Eye (tissue), 1 donor: ENCODE results near the gene PELO.
"Not testable (repeated sequence)": the region's sequence is repeated elsewhere in the genome, so short reads cannot be mapped to it uniquely, and the experiment has no call there.

Experiments
- DNase-seq: peaks from one replicate; pipeline ENCODE4 v3.0.0-alpha.2; 2015

Gene PELO

DNA sequence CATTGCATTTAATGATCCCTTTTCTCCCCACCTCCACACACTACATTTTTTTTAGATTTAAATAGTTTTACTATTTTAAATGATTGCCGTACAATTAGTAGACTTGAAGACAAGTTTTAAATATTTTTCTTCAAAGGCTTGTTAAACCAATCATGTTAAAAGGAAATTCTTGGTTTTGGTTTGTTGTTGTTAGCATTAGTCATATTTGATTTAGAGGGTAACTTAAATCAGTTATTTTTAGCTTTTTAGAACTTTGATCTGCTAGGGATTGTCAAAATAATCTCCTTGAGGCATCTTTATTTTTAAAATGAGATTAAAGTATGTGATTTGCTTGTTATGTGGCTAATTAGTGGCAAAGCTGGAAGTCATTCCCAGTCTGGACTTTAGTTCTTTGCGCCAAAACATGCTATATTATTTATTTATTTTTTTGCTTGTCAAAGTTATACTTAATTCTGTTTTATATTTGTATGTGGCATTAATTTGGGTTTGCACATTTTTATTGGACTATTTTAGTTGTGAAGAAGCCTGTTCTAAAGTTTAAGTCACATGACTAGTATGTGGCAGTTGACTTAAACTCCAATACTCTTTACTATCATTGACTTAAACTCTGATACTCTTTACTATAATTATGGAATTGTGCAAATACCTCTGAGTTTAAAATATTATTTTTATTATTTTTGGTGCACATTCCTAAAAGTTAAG, 14.7 kb downstream of the PELO start:
- no peak for DNase-seq

DNA sequence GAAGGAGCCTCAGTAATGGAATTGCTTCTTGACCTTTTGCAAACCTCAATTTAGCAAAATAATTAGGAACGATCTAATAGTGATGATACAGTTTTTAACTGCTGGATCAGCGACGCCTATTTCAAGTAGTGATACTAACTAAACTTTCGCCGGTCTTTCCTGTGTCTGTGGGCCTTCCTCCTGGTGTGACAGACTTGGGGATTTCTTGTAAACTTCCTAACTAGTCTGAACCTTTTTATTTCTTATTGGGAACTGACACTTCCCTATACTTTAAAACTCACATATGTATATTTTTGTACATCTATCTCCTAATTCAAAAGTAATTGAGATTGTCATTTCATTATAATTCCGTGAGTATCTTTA, 15.2 kb downstream of the PELO start:
- no peak for DNase-seq

DNA sequence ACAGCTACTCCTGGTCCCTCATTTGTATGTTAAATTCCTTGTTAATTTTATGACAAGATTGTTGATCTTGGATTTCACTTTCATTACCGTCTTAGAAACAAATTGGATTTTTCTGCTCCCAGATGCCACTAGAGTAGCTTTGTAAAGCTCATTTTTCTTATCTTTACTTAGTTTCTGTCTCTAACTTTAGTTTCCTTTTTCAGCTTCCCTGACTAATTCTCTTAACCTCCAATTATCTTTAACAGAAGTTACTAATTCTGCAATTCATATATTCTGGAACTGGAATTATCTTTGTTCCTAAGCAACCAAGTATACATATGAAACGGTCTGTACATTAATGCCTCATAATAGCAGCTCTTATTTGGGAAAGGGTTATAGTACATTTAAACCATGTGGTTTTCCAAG, 16.7 kb downstream of the PELO start:
- DNase-seq = no peak

DNA sequence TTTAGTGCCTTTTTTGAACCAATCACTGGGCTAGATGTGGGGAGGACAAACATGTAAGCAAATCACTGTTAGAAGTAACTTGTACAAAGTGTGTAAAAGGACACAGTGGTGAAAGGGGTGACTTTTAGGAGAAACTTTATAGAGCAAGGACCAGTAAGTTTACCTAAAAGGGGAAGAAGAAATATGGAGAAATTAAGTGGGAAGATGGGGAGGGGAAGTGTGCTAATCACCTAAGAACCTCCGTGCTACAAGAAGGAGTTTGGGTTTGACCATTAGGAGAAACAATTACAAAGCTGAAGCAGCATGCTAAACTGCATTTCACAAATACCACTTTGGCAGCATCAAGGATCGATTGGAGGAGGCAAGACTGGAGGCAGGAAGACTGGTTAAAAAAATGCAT, 17.3 kb downstream of the PELO start:
- DNase-seq = no peak

DNA sequence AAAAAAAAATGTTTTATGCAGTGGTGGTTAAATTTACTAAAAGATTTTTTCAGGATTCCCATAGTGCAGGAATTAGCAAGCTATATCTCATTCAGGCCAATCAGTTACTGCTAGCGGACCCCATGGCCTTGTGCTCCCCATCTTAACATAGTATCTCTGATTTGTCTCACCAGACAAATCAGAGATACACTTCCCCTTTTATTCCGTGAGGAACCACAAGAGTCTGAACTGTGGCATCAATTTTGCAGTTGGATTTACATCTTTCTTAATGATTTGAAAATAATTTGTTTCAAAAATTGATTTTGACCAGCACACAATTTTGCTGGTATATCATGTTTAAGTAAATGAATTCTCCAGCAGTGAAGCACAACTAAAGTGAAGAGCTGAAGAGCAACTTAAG, 17.9 kb downstream of the PELO start:
- DNase-seq = no peak

DNA sequence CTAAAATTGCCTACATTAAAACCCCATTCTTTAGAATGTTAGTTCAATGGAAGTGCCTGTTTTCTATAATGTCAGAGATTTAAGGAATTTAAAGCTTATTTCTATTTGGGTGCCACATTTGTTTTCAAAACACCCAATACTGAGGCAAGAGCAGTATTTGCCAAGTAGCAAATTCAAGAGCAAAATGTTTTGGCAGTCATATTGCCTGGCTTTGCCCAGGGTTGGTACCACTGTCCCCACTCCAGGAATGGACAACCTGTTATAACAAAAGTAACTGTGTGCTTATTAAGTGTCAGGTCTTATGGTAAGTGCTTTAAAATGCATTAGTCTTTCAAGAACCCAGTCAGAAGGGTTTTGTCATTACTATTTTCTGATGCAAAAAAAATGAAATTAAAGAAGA, 19.3 kb downstream of the PELO start:
- DNase-seq = no peak

DNA sequence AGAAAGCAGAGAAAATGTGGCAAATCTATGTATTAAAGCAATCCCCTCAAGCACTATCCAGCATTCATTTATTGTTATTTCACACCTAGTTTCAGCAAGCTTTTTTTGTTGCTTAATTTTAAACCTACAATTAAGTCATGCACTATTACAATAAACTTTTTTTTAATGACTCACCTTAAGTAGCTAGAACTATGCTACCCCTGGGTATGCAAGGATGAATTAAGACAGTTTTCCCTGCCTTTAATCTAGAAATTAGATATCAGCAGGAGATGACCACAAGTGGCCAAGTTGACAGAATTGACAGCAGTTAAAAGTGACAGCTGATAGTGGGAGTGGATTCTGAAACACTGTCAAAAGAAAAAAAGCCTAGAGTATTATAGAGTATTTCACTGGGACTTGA, 20.0 kb downstream of the PELO start:
- DNase-seq = no peak

DNA sequence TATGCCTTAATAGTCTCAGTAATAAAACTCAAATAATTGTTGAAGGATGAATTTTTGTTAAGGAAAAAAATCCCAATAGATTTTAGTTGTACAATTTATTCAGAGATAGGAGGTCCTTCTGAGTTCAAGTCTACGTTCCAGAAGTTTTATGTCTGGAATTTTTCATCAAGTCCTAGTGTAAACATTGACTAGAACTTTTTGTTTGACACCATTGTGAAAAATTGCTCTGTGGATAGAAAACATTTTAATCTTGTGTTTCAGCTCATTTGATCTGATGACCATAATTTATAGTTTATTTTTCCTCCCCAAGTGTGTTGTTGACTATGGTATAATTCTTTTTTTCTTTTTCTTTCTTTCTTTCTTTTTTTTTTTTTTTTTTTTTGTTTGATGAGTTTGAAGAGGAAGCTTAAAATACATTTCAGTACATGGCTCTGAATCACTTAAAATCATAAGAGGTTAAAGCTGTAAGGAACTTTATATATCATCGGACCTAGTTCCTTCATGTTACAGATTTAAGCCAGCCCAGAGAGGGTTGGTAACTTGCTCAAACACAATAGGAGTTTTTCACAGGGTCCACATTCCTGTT, 20.7 kb downstream of the PELO start:
- no peak for DNase-seq

DNA sequence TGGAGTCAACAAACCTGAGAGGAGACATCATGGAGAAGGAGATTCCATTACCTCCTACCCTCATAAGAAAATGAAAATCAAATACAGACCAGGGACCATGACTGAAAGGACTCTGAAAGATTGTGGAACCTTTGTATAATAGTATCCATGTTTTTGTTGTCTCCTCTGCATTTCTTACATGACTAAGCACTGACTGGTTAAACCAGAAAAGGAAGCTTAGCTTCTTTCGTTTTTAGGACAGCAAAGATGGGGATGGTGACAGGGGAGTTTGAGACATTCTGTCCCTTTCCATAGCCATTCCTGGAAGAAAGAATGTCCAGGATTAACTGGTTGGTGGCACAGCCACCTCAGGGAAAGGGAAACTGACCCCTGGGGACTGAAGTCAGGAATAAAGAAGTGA, 22.2 kb downstream of the PELO start:
- no peak for DNase-seq

DNA sequence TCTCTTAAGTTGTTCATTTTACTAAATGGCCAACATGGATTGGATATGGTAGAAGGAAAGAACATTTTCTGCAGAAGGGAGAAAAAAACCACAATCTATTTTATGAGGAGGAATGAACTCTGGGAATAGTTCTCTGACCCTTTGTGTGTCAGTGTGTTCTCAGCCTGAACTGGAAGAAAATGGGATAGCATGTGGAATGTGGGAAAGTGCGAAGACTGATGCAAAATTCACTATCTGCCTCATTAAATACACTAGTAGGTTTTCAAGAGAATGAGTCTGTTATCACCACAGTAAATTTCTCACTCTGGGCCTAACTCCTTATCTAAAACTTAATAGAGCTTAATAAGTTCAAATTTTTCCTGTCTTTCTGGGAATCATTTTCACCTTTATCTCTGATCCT, 22.7 kb downstream of the PELO start:
- DNase-seq = no peak

DNA sequence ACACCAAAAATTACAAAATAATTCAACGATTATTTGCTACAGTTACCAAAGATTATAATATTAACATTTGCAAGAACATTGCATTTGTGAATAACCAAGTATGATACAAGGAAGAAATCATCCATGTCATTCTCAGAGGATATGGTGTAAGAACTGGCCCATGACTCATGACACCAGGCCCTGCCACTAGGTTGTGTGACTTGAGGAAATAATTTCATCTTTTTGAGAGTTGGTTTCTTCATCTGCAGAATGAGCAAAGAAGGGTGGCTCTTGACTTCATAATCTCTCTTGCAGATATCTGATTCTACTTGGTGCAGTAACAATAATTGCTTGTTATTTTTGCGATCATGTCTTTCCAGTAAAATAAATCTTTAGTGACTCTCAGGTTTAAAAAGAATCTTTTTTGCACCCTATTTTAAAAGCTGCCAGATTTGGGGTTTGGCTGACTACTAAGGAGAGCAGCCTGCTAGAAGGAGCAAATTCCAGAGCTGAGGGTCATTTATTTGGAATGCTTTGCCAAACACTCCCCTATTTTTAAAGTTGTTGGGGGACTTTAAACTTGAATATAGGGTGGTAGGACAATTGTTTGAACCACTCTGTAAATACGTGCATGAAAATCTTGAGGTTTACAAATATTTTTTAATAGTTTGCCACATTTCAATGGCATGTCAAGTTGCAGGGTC, 23.5 kb downstream of the PELO start:
- no peak for DNase-seq

DNA sequence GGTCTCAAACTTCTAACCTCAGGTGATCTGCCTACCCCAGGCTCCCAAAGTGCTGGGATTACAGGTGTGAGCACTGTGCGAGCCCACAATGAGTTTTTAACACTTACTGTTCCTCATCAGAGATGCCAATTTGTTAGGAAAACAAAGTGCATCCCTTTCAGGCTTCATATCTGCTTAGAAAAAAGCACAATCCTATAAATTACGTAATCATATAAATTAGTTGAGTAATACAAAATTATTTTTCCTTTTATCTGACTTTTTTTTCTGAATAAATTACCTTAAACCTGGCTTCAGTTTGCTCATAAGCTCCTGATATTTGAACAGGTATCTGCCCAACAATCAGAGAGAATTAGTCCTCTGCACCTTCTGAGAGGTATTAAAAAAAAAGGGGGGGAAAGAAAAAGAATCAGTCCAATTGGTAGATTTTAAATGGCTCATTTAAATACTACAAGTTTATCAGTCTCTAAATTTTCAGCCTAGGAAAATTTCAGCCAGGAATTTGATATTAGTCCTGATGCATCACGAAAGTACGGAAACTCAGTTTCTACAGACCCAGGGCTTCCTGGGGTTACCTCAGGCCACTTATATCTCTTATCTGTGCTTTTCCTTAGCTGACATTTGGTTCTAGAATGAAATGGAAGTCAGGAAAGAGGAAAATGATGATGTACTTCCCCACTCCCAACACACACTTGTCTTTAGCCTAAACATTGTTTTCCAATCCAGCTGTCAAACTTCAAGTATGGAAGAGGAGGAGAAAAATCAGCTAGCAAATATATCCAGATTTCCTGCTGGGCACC, 26.8 kb downstream of the PELO start:
- DNase-seq = no peak

DNA sequence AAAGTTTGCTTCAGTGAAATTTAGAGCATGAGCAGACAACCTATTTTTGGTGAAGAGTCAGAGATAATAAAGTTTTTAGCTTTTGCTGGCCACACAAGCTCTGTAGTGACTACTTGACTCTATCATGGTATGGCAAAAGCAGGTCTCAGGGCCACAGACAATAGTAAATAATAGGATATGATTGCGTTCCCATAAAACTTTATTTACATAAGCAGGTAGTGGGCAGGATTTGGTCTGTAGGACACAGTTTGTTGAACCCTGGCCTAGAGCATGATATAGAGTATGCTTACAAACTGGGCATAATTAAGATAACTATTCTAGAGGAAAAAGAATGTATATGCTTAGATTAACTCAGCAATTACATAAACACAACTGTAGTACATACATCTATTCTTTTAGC, 30.1 kb downstream of the PELO start:
- DNase-seq = no peak

DNA sequence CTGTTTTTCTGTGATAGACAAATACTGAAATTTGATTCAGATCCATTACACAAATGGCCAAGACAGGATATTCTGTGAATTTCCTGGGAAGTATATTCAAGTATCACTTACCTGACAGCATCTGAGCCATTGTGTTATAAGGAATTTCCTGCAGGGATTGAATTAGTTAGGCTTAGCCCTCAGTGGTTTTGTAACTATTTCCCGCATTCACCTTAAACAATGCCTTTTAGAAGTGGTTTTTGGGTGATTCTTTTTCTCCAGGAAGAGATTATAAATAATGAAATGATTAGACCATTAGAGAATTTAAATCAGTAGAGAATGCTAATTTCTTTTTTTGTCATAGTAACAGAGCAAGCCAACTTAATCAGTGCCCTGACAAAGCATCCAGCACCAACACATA, 30.6 kb downstream of the PELO start:
- DNase-seq = no peak

DNA sequence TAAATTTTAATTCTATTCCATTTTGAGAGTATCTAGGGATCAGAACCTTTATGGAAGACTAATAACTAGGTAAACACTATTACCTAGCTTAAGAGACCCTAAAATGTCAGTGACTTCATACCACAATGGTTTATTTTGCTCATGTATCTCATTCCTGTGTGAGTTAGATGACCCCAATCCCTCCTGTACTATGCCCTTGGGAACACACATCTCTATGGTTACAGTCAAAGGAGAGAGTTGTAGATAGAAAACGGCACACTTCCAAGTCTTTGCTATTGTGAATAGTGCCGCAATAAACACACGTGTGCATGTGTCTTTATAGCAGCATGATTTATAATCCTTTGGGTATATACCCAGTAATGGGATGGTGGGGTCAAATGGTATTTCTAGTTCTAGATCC, 31.1 kb downstream of the PELO start:
- not testable (repeated sequence) for DNase-seq

DNA sequence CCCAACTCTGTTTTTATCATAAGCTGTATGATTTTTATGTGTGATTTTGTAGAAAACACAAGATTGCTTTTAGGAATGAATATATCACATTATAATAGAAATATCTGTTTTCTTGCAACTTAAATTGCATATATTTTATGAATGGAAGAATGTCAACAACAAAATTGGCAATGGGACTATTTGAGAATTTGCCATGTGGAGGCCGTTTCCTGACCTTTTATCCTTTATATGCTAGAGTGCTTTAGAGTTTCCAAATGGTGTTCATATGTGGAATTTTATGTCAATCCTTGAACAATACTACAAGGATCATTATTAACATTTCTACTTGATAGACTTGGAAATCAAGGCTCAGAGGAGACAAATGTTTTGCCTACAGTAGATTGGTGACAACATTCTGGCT, 34.2 kb downstream of the PELO start:
- DNase-seq = no peak

DNA sequence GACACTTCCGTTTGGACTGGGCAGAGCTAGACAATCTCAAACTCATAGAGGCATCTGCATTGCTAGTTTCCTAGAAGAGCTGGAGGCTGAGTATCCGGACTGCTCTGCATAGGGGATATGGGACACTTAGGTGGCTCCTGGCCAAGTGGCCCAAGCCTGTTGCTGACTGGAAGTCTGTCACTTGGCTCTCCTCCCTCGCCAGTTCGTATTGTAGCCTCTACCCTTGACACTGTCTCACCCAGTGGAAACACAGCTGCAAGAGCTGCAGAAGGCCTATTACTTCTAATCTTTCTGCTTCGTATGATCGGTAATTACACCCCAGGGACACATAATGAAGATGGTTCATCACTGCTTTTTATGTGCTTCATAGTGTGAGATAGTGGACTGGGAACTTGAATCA, 34.7 kb downstream of the PELO start:
- no peak for DNase-seq

DNA sequence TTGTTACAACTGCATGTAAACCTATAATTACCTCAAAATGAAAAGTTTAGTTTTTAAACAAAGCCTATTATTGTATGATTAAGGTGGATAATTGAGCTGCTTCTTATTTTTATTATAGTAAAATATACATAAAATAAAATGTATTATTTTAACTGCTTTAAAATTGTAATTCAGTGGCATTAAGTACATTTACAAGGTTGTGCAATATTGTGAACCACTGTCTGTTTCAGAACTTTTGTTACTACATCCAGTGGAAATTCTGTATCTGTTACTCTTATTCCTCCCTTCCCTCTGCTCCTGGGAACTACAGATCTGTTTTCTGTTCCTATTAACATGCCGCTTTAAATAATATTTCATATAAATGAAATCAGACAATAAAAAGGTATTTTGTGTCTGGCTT, 37.1 kb downstream of the PELO start:
- no peak for DNase-seq

DNA sequence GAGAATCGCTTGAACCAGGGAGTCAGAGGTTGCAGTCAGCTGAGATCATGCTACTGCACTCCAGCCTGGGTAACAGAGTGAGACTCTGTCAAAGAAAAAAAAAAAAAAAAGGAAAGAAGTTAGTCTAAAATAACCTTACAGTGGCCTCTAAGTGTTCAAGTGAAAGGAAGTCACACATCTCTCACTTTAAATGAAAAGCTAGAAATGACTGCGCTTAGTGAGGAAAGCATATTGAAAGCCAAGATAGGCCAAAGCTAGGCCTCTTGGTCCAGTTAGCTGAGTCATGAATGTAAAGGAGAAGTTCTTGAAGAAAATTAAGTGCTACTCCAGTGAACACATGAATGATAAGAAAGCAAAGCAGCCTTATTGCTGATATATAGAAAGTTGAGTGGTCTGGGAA, 38.1 kb downstream of the PELO start:
- no peak for DNase-seq

DNA sequence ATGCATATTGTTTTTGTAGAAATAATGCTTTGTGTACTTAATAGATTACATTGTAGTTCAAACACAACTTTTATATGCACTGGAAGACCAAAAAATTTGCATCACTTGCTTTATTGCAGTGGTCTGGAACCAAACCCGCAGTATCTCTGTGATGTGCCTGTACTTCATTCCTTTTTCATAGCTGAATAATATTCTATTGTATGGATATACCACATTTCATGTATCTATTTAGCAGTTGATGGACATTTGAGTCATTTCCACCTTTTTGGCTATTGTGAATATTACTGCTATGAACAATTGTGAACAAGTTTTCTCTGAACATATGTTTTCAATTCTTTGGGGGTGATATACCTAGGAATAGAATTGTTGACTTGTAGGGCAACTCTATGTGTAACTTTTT, 40.1 kb downstream of the PELO start:
- DNase-seq = no peak

DNA sequence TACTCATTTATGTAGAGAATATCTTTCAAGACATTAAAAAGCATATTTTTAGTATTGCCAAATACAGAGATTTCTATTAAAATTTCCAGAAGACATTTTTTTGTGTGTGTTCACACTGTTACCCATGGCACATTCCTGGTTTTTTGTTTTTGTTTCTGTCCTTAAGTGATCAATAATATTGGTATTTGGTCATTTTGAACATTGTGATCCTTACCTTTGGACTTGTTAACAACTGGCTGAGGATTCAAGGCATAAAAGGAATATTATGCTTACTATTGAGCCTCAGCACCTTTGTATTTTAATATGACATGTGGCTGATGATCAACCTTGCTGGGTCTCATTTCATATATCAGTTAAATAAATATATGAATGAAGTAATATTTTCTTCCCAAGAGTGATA, 41.9 kb downstream of the PELO start:
- no peak for DNase-seq

DNA sequence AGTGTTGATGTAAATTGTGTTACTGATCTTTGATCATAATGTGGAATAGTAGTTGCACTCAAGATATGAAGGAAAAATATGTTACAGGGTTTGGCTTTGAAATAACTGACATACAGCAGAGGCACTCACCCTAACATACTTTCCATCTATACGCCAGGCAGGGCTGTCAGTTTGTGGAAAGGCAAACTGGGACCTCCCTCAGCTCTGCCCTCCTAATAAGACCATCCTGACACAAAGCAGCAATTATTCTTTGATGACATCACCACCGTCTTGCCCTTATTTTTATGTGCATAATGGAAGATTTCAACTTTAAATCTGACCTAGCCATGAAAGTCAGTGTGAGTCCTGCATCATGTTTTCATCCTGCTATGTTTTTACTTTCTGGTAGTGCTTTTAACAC, 42.9 kb downstream of the PELO start:
- DNase-seq = no peak

DNA sequence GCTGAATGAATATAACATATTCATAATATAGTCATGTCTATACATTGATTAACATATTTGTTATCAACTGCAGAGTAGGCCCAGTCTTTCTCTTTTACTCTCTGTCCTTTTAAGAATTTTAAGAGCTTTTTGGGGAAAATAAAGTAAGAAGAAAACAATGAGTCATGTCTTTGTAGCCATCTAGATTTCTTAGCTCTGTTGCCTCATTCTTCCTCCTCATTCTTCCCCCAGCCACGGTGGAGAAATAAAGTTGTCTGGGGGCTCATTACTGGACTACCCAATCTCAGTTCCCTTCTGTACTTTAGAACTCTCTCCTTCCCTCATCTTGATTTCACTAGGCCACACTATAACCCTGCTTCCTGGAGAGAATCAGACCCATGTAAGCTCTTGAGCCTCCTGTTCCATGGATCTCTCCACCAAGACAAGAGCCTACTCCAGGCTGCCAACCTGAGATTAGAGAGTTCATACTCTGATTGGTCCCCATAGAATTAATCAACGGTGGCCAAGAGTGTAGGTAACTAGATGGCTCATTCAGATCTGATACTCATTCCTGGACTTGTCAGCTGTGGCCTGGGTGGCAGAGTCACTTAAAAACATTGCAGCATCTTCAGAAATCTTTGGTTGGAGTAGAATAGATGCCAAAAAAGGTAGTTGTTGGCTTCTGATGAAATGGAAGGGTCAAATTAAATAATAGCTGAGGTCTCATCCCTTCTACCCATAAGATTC, 44.2 kb downstream of the PELO start:
- no peak for DNase-seq
